Measurements from ENCODE around the gene ACE2. TPM values are rescaled to one million over a fixed set of nuclear protein-coding genes. Genes with fewer than 3 reads are reported as not detected.

The ACE2 gene
- total and polyA plus RNA-seq, 9 of the 15 experiments (the other 6 are each of a cell fraction or from before 2014, with no cell fraction given), result 0.03 to 0.09 (median 0.07) TPM; not detected in 6

DNA sequence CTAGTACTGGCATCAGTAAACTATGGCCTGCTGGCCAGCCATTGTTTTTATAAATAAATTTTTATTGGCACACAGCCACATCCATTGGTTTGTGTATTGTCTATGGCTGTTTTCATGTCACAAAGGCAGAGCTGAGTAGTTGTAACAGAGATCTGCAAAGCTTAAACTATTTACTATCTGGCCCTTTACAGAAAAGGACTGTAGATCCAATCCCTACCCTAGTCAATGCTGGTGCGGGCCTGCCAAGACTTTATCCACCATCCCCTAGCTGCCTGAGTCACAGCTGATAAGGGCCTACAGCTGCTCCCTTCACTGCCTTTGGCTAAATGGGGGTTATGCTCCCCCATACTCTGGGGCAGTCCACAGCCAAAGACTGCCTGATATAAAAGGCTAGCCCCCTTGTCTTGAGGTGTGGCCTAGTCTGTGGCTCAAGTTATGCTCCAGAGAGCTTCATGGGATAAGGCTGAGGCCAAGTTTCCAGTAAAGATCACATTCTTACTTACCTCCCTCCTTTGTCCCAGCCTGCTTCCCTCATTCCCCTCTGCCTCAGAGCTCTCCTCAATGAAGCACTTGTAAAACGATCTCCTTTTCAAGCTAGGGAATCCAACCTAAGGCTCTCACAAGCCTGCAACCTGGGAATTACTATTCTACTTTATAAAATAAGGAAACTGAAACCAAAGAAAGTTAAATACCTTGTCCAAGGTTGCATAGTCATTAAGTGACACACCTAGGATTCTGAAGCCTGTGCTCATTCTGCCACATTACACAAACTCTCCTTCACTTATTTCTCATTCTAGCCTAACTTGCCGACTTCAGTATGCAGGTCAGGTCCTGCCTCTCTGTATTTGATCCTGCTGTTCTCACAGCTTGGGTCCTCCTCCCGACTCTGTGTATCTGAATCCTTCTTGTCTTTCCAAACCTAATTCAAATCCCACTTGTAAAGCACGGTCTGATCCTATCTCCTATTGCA lies 20.7 kb downstream of the ACE2 start (continued):
- TF ChIP-seq, protein P1, sequence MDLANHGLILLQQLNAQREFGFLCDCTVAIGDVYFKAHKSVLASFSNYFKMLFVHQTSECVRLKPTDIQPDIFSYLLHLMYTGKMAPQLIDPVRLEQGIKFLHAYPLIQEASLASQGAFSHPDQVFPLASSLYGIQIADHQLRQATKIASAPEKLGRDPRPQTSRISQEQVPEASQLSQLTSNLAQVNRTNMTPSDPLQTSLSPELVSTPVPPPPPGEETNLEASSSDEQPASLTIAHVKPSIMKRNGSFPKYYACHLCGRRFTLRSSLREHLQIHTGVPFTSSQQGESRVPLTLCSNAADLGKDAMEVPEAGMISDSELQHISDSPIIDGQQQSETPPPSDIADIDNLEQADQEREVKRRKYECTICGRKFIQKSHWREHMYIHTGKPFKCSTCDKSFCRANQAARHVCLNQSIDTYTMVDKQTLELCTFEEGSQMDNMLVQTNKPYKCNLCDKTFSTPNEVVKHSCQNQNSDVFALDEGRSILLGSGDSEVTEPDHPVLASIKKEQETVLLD (IDR thresholded peaks at IDR 0.05), result 0 out of 2 replicates have a peak, but pooled peaks have one; percentile 54
- TF ChIP-seq HOXB6 (CRISPR knock-in tag; IDR thresholded peaks at IDR 0.05; ENCODE audit: borderline replicate concordance), result no peak
- peak; percentile 30; the same call in 1 of the 2 replicates for TF ChIP-seq NCOA1 (IDR thresholded peaks at IDR 0.05; ENCODE audit: low read depth)
- TF ChIP-seq LCOR (CRISPR knock-in tag; IDR thresholded peaks at IDR 0.05), result no peak
- peak; percentile 96 for TF ChIP-seq CBFA2T3 (IDR thresholded peaks at IDR 0.05)
- no peak for TF ChIP-seq ZNF75A (CRISPR knock-in tag; IDR thresholded peaks at IDR 0.05)
- TF ChIP-seq, protein P2, sequence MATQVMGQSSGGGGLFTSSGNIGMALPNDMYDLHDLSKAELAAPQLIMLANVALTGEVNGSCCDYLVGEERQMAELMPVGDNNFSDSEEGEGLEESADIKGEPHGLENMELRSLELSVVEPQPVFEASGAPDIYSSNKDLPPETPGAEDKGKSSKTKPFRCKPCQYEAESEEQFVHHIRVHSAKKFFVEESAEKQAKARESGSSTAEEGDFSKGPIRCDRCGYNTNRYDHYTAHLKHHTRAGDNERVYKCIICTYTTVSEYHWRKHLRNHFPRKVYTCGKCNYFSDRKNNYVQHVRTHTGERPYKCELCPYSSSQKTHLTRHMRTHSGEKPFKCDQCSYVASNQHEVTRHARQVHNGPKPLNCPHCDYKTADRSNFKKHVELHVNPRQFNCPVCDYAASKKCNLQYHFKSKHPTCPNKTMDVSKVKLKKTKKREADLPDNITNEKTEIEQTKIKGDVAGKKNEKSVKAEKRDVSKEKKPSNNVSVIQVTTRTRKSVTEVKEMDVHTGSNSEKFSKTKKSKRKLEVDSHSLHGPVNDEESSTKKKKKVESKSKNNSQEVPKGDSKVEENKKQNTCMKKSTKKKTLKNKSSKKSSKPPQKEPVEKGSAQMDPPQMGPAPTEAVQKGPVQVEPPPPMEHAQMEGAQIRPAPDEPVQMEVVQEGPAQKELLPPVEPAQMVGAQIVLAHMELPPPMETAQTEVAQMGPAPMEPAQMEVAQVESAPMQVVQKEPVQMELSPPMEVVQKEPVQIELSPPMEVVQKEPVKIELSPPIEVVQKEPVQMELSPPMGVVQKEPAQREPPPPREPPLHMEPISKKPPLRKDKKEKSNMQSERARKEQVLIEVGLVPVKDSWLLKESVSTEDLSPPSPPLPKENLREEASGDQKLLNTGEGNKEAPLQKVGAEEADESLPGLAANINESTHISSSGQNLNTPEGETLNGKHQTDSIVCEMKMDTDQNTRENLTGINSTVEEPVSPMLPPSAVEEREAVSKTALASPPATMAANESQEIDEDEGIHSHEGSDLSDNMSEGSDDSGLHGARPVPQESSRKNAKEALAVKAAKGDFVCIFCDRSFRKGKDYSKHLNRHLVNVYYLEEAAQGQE (IDR thresholded peaks at IDR 0.05; ENCODE audit: borderline replicate concordance), result 0 out of 2 replicates have a peak, but pooled peaks have one; percentile 7
- TF ChIP-seq, protein P2 (CRISPR knock-in tag; IDR thresholded peaks at IDR 0.05; ENCODE audit: low read depth), result no peak
- TF ChIP-seq, protein P3, sequence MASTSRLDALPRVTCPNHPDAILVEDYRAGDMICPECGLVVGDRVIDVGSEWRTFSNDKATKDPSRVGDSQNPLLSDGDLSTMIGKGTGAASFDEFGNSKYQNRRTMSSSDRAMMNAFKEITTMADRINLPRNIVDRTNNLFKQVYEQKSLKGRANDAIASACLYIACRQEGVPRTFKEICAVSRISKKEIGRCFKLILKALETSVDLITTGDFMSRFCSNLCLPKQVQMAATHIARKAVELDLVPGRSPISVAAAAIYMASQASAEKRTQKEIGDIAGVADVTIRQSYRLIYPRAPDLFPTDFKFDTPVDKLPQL (IDR thresholded peaks at IDR 0.05; ENCODE audit: extremely low read depth, insufficient read length), result no peak
- no peak for TF ChIP-seq SRSF7 (optimal IDR thresholded peaks at IDR 0.05; ENCODE audit: low read depth, low read length)
- TF ChIP-seq NFATC3 (IDR thresholded peaks at IDR 0.05), result no peak
- TF ChIP-seq, protein P4, sequence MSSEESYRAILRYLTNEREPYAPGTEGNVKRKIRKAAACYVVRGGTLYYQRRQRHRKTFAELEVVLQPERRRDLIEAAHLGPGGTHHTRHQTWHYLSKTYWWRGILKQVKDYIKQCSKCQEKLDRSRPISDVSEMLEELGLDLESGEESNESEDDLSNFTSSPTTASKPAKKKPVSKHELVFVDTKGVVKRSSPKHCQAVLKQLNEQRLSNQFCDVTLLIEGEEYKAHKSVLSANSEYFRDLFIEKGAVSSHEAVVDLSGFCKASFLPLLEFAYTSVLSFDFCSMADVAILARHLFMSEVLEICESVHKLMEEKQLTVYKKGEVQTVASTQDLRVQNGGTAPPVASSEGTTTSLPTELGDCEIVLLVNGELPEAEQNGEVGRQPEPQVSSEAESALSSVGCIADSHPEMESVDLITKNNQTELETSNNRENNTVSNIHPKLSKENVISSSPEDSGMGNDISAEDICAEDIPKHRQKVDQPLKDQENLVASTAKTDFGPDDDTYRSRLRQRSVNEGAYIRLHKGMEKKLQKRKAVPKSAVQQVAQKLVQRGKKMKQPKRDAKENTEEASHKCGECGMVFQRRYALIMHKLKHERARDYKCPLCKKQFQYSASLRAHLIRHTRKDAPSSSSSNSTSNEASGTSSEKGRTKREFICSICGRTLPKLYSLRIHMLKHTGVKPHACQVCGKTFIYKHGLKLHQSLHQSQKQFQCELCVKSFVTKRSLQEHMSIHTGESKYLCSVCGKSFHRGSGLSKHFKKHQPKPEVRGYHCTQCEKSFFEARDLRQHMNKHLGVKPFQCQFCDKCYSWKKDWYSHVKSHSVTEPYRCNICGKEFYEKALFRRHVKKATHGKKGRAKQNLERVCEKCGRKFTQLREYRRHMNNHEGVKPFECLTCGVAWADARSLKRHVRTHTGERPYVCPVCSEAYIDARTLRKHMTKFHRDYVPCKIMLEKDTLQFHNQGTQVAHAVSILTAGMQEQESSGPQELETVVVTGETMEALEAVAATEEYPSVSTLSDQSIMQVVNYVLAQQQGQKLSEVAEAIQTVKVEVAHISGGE (CRISPR knock-in tag; IDR thresholded peaks at IDR 0.05), result 0 out of 6 replicates have a peak, but pooled peaks of 1 of the 3 experiments have one; percentile 21
- peak; percentile 88 for TF ChIP-seq SMARCA4 (IDR thresholded peaks at IDR 0.05)
